ENCODE results near the gene PHF3. TPM values are rescaled to one million over a fixed set of nuclear protein-coding genes. Genes with fewer than 3 reads are reported as not detected.

The PHF3 gene
- total RNA-seq, 1 donor: 57.9 TPM

GRCh38 chr6:63599243-63599642 is 36.4 kb upstream of the PHF3 start:
- no peak for DNase-seq (ENCODE audit: low read depth)
- no peak for TF ChIP-seq CTCF (IDR thresholded peaks at IDR 0.05; ENCODE audit: insufficient read depth, low read depth, low read length)
- H3K4me3 ChIP-seq (ENCODE audit: low read depth, low read length): no peak overlapping the region

- no peak for DNase-seq (ENCODE audit: low read depth)
- TF ChIP-seq CTCF (IDR thresholded peaks at IDR 0.05; ENCODE audit: insufficient read depth, low read depth, low read length): no peak
- H3K4me3 ChIP-seq (ENCODE audit: low read depth, low read length): no peak overlapping the region
Observed at GRCh38 chr6:63600136-63600535, 35.5 kb upstream of the PHF3 start.

- no peak for TF ChIP-seq CTCF (IDR thresholded peaks at IDR 0.05; ENCODE audit: insufficient read depth, low read depth, low read length)
- no peak overlapping the region for H3K4me3 ChIP-seq (ENCODE audit: low read depth, low read length)
- DNase-seq (ENCODE audit: low read depth): no peak
Observed at GRCh38 chr6:63609231-63609630, 26.4 kb upstream of the PHF3 start.

- DNase-seq (ENCODE audit: low read depth): no peak
- no peak overlapping the region for H3K4me3 ChIP-seq (ENCODE audit: low read depth, low read length)
- TF ChIP-seq CTCF (IDR thresholded peaks at IDR 0.05; ENCODE audit: insufficient read depth, low read depth, low read length): no peak
Observed at GRCh38 chr6:63610944-63611343, 24.7 kb upstream of the PHF3 start.

- no peak for TF ChIP-seq CTCF (IDR thresholded peaks at IDR 0.05; ENCODE audit: insufficient read depth, low read depth, low read length)
- DNase-seq (ENCODE audit: low read depth): no peak
- no peak overlapping the region for H3K4me3 ChIP-seq (ENCODE audit: low read depth, low read length)
Observed at GRCh38 chr6:63611560-63611959, 24.0 kb upstream of the PHF3 start.

- no peak overlapping the region for H3K4me3 ChIP-seq (ENCODE audit: low read depth, low read length)
- no peak for TF ChIP-seq CTCF (IDR thresholded peaks at IDR 0.05; ENCODE audit: insufficient read depth, low read depth, low read length)
- DNase-seq (ENCODE audit: low read depth): no peak
Observed at GRCh38 chr6:63615590-63615989, 20.0 kb upstream of the PHF3 start.

GRCh38 chr6:63624091-63624490 is 11.5 kb upstream of the PHF3 start:
- H3K4me3 ChIP-seq (ENCODE audit: low read depth, low read length): no peak overlapping the region
- DNase-seq (ENCODE audit: low read depth): no peak
- TF ChIP-seq CTCF (IDR thresholded peaks at IDR 0.05; ENCODE audit: insufficient read depth, low read depth, low read length): no peak
